Suprapubic skin (tissue), 4 donors: ENCODE results near the gene LSP1. TPM values are rescaled to one million over a fixed set of nuclear protein-coding genes. Genes with fewer than 3 reads are reported as not detected.

Experiments used
- DNase-seq, 2 donors: peaks; one replicate each; pipeline ENCODE4 v3.0.0-alpha.2; 2019; ENCODE audit warnings: low spot score in 2 of 2
- H3K27ac ChIP-seq: fragments of 200-600 bp; sonication (generic); one replicate; pipeline ENCODE4 v1.5.1; 2019
- H3K27me3 ChIP-seq: fragments of 200-600 bp; sonication (generic); one replicate; pipeline ENCODE4 v1.5.1; 2019
- H3K36me3 ChIP-seq: fragments of 200-600 bp; sonication (generic); one replicate; pipeline ENCODE4 v1.5.1; 2019
- H3K4me1 ChIP-seq: fragments of 200-600 bp; sonication (generic); one replicate; pipeline ENCODE4 v1.5.1; 2019
- H3K4me3 ChIP-seq: fragments of 200-600 bp; sonication (generic); one replicate; pipeline ENCODE4 v1.5.1; 2019; ENCODE audit warnings: mild to moderate bottlenecking
- H3K9me3 ChIP-seq: fragments of 200-600 bp; sonication (generic); one replicate; pipeline ENCODE4 v1.5.1; 2019
- CTCF ChIP-seq, 2 donors: fragments of 200-600 bp in 1 of 2; fragments of 450-650 bp in 1 of 2; sonication (generic) in 1 of 2; IDR thresholded peaks; one replicate each; pipeline ENCODE4 v1.5.1; 2016 to 2019; ENCODE audit warnings: antibody characterized with exemption in 2 of 2, mild to moderate bottlenecking in 1 of 2, moderate library complexity in 1 of 2
- EP300 ChIP-seq: sonication (generic); formaldehyde crosslinking; IDR thresholded peaks from one replicate; pipeline ENCODE4 v1.6.1; 2017; ENCODE audit warnings: antibody characterized with exemption
- POLR2A ChIP-seq, 2 donors: fragments of 450-650 bp; IDR thresholded peaks; one replicate each; pipeline ENCODE4 v1.6.1; 2017; ENCODE audit warnings: antibody characterized with exemption in 2 of 2, mild to moderate bottlenecking in 2 of 2, moderate library complexity in 2 of 2
- POLR2AphosphoS5 ChIP-seq, 3 donors: sonication (generic); formaldehyde crosslinking; IDR thresholded peaks; one replicate each; pipeline ENCODE4 v1.6.1; 2017; ENCODE audit warnings: antibody characterized with exemption in 3 of 3
- WGBS: methylation state at CpG from one replicate; pipeline ENCODE4 v1.1.5; 2018; 5-methylcytosine and 5-hydroxymethylcytosine counted together
- total RNA-seq, 4 donors: library from RNA; depleted of rRNA; stranded (reverse); fragments of >200 nt; gene quantifications; one replicate each; pipeline ENCODE4 v1.1.0, GENCODE V29; 2016

LSP1 gene
- total RNA-seq, 4 donors from 2014 or later, result 70.4 to 134 (median 107) TPM

GRCh38 chr11:1835671-1836010, 17.2 kb upstream of the LSP1 start:
- Histone ChIP-seq H3K4me3 (peak overlapping the region; percentile 24), H3K4me1 (peaks cover 91% of the 10 kb centered on the region), H3K27me3 (no peaks in the 10 kb centered on the region), H3K36me3 (no peaks in the 10 kb centered on the region), H3K9me3 (no peaks in the 10 kb centered on the region), H3K27ac (peak overlapping the region; percentile 88)
- 73% methylated on average over 8 of the region's 12 CpGs for WGBS
- no peak for TF ChIP-seq POLR2AphosphoS5 (IDR thresholded peaks at IDR 0.05)
- TF ChIP-seq CTCF (IDR thresholded peaks at IDR 0.05), result no peak
- TF ChIP-seq POLR2A (IDR thresholded peaks at IDR 0.05), result no peak
- TF ChIP-seq EP300, result no peak
- DNase-seq, result no peak

- no peak for DNase-seq
- Histone ChIP-seq H3K27ac (peak overlapping the region; percentile 4), H3K9me3 (no peaks in the 10 kb centered on the region), H3K27me3 (no peaks in the 10 kb centered on the region), H3K36me3 (no peaks in the 10 kb centered on the region), H3K4me1 (peaks cover 88% of the 10 kb centered on the region), H3K4me3 (peak overlapping the region; percentile 1)
- 63% methylated on average over 15 of the region's 43 CpGs for WGBS
- TF ChIP-seq CTCF (IDR thresholded peaks at IDR 0.05), result no peak
- TF ChIP-seq POLR2A (IDR thresholded peaks at IDR 0.05), result no peak
- TF ChIP-seq EP300, result no peak
- no peak for TF ChIP-seq POLR2AphosphoS5 (IDR thresholded peaks at IDR 0.05)
Measured at GRCh38 chr11:1836011-1836945, 16.6 kb upstream of the LSP1 start.

DNA sequence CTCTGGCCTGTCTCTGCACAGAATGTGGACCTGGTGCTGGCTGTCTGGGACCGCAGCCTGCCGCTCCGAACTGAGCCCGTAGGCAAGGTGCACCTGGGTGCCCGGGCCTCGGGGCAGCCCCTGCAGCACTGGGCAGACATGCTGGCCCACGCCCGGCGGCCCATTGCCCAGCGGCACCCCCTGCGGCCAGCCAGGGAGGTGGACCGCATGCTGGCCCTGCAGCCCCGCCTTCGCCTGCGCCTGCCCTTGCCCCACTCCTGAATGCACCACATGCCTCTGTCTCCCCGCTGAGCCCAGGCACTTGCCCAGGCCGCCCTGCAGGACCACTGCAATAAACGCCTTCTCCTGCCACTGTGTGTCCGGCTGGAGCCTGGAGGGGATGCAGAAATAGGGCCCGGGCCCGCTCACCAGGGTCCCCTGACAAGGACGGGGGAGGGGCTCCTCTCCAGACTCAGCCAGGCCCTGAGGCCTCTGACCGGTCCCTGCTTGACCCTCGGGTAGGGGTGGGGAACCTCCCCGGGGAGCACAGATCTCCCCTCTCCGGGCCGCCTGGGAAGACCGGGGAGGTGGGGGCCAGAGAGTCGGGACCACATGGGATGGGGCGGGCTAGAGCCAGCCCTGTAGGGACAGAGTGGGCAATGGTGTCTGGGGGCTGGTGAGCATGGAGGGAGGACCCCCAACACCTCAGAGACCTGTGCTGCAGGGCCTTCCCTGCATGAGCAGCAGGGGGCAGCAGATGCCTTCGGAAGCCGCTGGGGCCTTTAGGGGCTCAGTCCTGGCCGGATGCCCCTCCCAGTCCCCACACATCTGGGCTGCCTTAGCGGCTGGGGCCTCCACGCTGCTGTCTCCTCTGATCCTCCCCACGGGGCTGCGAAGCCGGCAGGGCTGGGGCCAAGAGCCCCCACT, 15.5 kb upstream of the LSP1 start:
- DNase-seq, result no peak
- H3K27ac ChIP-seq, result no peak overlapping the region
- H3K9me3 ChIP-seq, result no peaks in the 10 kb centered on the region
- no peak overlapping the region for H3K4me3 ChIP-seq
- H3K4me1 ChIP-seq, result peaks cover 81% of the 10 kb centered on the region
- TF ChIP-seq POLR2AphosphoS5 (IDR thresholded peaks at IDR 0.05), result no peak
- peak; percentile 67 to 84 for TF ChIP-seq CTCF (IDR thresholded peaks at IDR 0.05)
- TF ChIP-seq EP300, result no peak
- TF ChIP-seq POLR2A (IDR thresholded peaks at IDR 0.05), result no peak
- H3K27me3 ChIP-seq, result no peaks in the 10 kb centered on the region
- WGBS, result 40% methylated on average over 12 of the region's 38 CpGs
- no peaks in the 10 kb centered on the region for H3K36me3 ChIP-seq

DNA sequence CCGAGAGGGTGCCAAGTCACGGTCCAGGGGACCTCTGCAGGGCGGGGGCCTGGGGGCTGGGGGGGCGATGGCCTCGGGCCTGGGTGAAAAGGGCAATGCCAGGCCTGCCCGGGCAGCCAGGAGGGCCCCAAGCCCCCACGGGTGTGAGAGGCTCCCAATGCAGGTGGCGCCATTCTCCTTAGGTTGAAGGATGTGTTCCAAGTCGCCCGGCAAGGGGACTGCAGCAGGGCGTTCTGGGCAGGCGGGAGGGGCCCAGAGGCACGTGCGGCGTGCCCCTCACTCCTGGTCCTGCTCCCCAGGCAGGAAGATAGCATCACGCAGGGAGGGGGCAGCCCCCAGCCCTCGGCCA, 14.8 kb upstream of the LSP1 start:
- no peak overlapping the region for H3K27ac ChIP-seq

More for the DNA sequence above, 14.8 kb upstream of the LSP1 start:
- WGBS, result 20% methylated on average over 1 of the region's 17 CpGs
- no peak for TF ChIP-seq CTCF (IDR thresholded peaks at IDR 0.05)
- TF ChIP-seq POLR2AphosphoS5 (IDR thresholded peaks at IDR 0.05), result no peak
- TF ChIP-seq EP300, result no peak
- no peak for TF ChIP-seq POLR2A (IDR thresholded peaks at IDR 0.05)
- peaks cover 81% of the 10 kb centered on the region for H3K4me1 ChIP-seq
- no peak for DNase-seq
- no peaks in the 10 kb centered on the region for H3K27me3 ChIP-seq
- H3K9me3 ChIP-seq, result no peaks in the 10 kb centered on the region
- no peak overlapping the region for H3K4me3 ChIP-seq
- no peaks in the 10 kb centered on the region for H3K36me3 ChIP-seq
